HCT116 (cell line): ENCODE measurements around the gene EPHA6.

ENCODE experiments used
- CBX3 ChIP-seq: IDR thresholded peaks from 2 replicates; pipeline ENCODE4 v1.6.1; 2012; ENCODE audit warnings: low read depth
- EZH2 ChIP-seq: fragments of 200-600 bp; sonication (generic); IDR thresholded peaks from 2 replicates; pipeline ENCODE4 v1.6.1; 2017; ENCODE audit warnings: antibody characterized with exemption, mixed run types
- POLR2A ChIP-seq: IDR thresholded peaks from 2 replicates; pipeline ENCODE4 v1.7.0; 2011; ENCODE audit warnings: borderline replicate concordance; ENCODE audit not compliant: insufficient read depth, insufficient read length; ENCODE audit errors: extremely low read depth
- POLR2AphosphoS5 ChIP-seq: IDR thresholded peaks from 2 replicates; pipeline ENCODE4 v1.6.1; 2011; ENCODE audit warnings: mild to moderate bottlenecking, low read depth, low read length, moderate library complexity
- ZFX ChIP-seq: fragments of 450-650 bp; IDR thresholded peaks from 2 replicates; pipeline ENCODE4 v1.6.1; 2017
- TF ChIP-seq, protein P1 (sequence below), 3 experiments: fragments of 200-600 bp in 1 of 3; sonication (generic) in 1 of 3; IDR thresholded peaks in 2 of 3; conservative IDR thresholded peaks in 1 of 3; 2 replicates each; pipeline ENCODE4 v1.5.1; 2012 to 2017; ENCODE audit warnings: low read depth in 2 of 3, low read length in 2 of 3, antibody characterized with exemption in 1 of 3, borderline replicate concordance in 1 of 3, control low read depth in 1 of 3, mild to moderate bottlenecking in 1 of 3, mixed read lengths in 1 of 3, mixed run types in 1 of 3, moderate library complexity in 1 of 3; ENCODE audit not compliant: insufficient read depth in 1 of 3
- TF ChIP-seq, protein P2 (sequence below): IDR thresholded peaks from 2 replicates; pipeline ENCODE4 v1.6.1; 2011; ENCODE audit warnings: mild to moderate bottlenecking, low read length, moderate library complexity; ENCODE audit not compliant: insufficient replicate concordance; ENCODE audit errors: extremely low read depth

GRCh38 chr3:96865605-96866004 lies 51.2 kb downstream of the EPHA6 start:
- no peak for TF ChIP-seq ZFX
- no peak for TF ChIP-seq POLR2AphosphoS5
- TF ChIP-seq, protein P1, sequence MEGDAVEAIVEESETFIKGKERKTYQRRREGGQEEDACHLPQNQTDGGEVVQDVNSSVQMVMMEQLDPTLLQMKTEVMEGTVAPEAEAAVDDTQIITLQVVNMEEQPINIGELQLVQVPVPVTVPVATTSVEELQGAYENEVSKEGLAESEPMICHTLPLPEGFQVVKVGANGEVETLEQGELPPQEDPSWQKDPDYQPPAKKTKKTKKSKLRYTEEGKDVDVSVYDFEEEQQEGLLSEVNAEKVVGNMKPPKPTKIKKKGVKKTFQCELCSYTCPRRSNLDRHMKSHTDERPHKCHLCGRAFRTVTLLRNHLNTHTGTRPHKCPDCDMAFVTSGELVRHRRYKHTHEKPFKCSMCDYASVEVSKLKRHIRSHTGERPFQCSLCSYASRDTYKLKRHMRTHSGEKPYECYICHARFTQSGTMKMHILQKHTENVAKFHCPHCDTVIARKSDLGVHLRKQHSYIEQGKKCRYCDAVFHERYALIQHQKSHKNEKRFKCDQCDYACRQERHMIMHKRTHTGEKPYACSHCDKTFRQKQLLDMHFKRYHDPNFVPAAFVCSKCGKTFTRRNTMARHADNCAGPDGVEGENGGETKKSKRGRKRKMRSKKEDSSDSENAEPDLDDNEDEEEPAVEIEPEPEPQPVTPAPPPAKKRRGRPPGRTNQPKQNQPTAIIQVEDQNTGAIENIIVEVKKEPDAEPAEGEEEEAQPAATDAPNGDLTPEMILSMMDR (IDR thresholded peaks at IDR 0.05 in 2 of 3, conservative IDR thresholded peaks at IDR 0.05 in 1 of 3; ENCODE audit: borderline replicate concordance in 1 of 3, insufficient read depth in 1 of 3, low read depth in 2 of 3, low read length in 2 of 3): no peak
- TF ChIP-seq, protein P2, sequence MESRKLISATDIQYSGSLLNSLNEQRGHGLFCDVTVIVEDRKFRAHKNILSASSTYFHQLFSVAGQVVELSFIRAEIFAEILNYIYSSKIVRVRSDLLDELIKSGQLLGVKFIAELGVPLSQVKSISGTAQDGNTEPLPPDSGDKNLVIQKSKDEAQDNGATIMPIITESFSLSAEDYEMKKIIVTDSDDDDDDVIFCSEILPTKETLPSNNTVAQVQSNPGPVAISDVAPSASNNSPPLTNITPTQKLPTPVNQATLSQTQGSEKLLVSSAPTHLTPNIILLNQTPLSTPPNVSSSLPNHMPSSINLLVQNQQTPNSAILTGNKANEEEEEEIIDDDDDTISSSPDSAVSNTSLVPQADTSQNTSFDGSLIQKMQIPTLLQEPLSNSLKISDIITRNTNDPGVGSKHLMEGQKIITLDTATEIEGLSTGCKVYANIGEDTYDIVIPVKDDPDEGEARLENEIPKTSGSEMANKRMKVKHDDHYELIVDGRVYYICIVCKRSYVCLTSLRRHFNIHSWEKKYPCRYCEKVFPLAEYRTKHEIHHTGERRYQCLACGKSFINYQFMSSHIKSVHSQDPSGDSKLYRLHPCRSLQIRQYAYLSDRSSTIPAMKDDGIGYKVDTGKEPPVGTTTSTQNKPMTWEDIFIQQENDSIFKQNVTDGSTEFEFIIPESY: no peak
- no peak for TF ChIP-seq POLR2A
- TF ChIP-seq CBX3: no peak
- TF ChIP-seq EZH2: no peak
